Measurements from ENCODE around the gene FBXO15. TPM values are rescaled to one million over a fixed set of nuclear protein-coding genes. Genes with fewer than 3 reads are reported as not detected.

FBXO15 gene
- total RNA-seq, 1 donor: 0.27 TPM

DNA sequence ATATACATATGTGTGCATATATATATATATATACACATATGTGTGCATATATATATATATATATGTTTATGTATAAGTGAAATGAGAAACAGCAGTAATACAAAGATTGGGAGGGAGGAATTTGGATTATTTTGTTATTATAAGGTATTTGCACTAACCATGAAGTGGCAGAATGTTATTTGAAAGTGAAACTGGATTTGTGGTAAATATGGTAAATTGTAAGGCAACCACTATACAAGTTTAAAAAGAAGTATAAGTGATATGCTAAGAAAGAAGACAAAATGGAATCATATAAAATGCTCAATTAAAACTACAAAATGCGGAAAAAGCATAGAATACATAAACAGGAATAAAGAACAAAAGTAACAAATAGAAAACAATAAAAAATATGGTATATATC, 37.5 kb downstream of the FBXO15 start:
- H3K4me3 ChIP-seq (ENCODE audit: low read depth, low read length): no peak overlapping the region
- no peak for DNase-seq (ENCODE audit: low read depth)
- TF ChIP-seq, protein P1, sequence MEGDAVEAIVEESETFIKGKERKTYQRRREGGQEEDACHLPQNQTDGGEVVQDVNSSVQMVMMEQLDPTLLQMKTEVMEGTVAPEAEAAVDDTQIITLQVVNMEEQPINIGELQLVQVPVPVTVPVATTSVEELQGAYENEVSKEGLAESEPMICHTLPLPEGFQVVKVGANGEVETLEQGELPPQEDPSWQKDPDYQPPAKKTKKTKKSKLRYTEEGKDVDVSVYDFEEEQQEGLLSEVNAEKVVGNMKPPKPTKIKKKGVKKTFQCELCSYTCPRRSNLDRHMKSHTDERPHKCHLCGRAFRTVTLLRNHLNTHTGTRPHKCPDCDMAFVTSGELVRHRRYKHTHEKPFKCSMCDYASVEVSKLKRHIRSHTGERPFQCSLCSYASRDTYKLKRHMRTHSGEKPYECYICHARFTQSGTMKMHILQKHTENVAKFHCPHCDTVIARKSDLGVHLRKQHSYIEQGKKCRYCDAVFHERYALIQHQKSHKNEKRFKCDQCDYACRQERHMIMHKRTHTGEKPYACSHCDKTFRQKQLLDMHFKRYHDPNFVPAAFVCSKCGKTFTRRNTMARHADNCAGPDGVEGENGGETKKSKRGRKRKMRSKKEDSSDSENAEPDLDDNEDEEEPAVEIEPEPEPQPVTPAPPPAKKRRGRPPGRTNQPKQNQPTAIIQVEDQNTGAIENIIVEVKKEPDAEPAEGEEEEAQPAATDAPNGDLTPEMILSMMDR (IDR thresholded peaks at IDR 0.05; ENCODE audit: insufficient read depth, low read length): no peak

GRCh38 chr18:74108460-74108859, 39.2 kb downstream of the FBXO15 start:
- TF ChIP-seq, protein P1 (IDR thresholded peaks at IDR 0.05; ENCODE audit: insufficient read depth, low read length): no peak
- H3K4me3 ChIP-seq (ENCODE audit: low read depth, low read length): no peak overlapping the region
- no peak for DNase-seq (ENCODE audit: low read depth)

- no peak for DNase-seq (ENCODE audit: low read depth)
- H3K4me3 ChIP-seq (ENCODE audit: low read depth, low read length): no peak overlapping the region
- TF ChIP-seq, protein P1 (IDR thresholded peaks at IDR 0.05; ENCODE audit: insufficient read depth, low read length): no peak
Observed at GRCh38 chr18:74097803-74098202, 49.8 kb downstream of the FBXO15 start.

DNA sequence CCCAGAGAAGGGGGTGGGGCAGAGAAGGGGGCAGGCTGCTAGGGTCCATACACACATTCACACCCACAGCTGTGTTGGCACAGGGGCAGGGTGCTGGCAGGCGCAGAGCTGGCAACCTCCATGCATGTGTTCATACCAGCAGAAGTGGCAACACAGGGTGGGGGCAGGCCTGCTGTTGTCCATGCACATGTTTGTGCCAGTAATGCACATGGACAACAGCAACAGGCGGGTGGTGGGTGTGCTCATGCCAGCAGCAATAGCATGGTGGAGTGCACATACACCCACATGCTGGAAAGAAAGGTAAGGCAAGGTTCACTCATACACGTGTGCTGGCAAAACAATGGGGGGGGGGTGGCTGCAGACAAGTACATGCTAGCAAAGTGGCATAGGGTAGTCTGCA, 54.7 kb downstream of the FBXO15 start:
- TF ChIP-seq, protein P1 (IDR thresholded peaks at IDR 0.05; ENCODE audit: insufficient read depth, low read length): no peak
- no peak overlapping the region for H3K4me3 ChIP-seq (ENCODE audit: low read depth, low read length)
- no peak for DNase-seq (ENCODE audit: low read depth)

GRCh38 chr18:74084184-74084855, 63.3 kb downstream of the FBXO15 start:
- H3K4me3 ChIP-seq (ENCODE audit: low read depth, low read length): no peak overlapping the region
- TF ChIP-seq, protein P1 (IDR thresholded peaks at IDR 0.05; ENCODE audit: insufficient read depth, low read length): no peak
- no peak for DNase-seq (ENCODE audit: low read depth)

DNA sequence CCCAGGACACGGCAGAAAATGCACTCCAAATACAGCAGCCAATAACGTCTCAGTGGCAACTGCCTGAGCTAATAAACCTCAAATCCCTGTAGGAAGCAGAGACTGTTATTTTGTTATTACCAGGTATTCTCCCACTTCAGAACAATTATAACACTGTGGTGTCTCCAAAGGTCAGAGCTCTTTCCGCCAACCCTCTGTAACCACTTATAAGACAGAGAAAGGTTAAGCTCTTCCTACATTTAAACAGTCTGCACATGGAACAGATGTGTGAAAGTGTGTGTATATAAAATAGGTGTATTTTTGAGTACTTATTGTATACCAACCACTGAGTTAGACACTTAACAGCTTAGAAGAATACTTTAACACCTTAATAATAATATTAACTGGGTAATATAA, 64.1 kb downstream of the FBXO15 start:
- DNase-seq (ENCODE audit: low read depth): no peak
- TF ChIP-seq, protein P1 (IDR thresholded peaks at IDR 0.05; ENCODE audit: insufficient read depth, low read length): no peak

More for the DNA sequence above, 64.1 kb downstream of the FBXO15 start:
- H3K4me3 ChIP-seq (ENCODE audit: low read depth, low read length): no peak overlapping the region
